ENCODE measurements around the gene CACTIN.
"Not testable (repeated sequence)": the region's sequence is repeated elsewhere in the genome, so short reads cannot be mapped to it uniquely, and the experiment has no call there.

Gene CACTIN

DNA sequence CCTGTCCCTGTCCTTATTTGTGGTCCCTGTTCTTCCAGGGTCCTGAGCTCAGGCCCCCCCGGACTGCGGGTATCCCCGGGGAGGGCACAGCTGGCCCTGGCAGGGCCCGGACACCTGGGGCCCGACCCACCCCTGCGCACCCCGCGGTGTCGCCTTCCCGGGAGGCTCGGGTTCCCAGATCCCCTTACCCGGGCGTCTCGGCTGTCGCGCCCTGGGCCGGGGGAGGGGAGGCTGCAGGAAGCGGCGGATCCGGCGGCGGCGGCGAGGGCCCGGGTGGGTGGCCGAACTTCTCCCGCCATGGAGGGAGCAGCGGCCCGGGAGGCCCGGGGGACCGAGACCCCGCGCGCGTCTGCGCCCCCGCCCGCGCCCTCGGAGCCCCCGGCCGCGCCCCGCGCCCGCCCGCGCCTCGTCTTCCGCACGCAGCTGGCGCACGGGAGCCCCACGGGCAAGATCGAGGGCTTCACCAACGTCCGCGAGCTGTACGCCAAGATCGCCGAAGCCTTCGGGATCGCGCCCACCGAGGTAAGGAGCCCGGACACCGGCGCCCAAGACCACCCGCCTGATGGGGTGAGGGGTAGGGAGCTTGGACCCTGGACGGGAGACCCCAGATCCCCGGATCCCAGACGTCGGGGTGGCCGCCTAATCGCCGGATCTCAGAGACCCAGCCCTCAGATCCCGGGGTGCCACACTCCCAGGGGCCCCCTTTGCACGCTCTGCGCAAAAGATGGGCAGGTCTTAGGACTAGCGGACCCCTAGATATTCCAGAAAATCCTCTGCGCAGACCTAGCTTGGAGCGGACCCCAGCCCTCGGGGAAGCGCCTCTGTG is 41.1 kb downstream of the CACTIN start, which contains the start of gene GIPC3:
GIPC3 (plus strand) TSS at position 178 of the 826 bp plus-strand sequence; CDS start at position 298, 120 bp downstream.
- no peak within 1 kb of the TSS for H3K9ac ChIP-seq

DNA sequence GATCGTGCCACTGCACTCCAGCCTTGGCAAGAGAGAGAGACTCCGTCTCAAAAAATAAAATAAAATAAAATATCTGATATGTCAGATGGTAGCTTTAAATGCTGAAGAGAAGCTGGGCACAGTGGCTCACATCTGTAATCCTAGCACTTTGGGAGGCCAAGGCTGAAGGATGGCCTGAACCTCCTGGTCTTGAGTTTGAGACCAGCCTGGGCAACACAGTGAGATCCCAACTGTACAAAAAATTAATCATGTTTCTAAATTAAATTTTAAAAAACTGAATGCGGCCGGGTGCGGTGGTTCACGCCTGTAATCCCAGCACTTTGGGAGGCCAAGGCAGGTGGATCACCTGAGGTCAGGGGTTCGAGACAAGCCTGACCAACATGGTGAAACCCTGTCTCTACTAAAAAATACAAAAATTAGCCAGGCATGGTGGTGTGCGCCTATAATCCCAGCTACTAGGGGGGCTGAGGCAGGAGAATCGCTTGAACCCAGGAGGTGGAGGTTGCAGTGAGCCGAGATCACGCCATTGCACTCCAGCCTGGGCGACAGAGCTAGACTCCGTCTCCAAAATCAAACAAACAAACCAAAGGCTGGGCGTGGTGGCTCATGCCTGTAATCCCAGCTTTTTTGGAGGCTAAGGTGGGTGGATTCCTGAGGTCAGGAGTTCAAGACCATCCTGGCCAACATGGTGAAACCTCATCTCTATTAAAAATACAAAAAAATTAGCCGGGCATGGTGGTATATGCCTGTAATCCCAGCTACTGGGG is 42.4 kb downstream of the CACTIN start:
- not testable (repeated sequence) for H3K27me3 ChIP-seq (ENCODE audit: control insufficient read depth, insufficient read depth, low read length); H3K4me2 ChIP-seq (ENCODE audit: low read length); H3K79me2 ChIP-seq

More for the DNA sequence above, 41.1 kb downstream of the CACTIN start, which contains the start of gene GIPC3:
- Histone ChIP-seq H3K36me3 (ENCODE audit: control insufficient read depth, insufficient read depth, low read length) (no peaks in the 10 kb centered on the region), H3K27ac (no peak within 1 kb of the TSS), H3K27me3 (ENCODE audit: control insufficient read depth, insufficient read depth, low read length) (no peaks in the 10 kb centered on the region), H3K4me3 (ENCODE audit: low read depth, low read length) (peak within 1 kb of the TSS; percentile 33), H3K4me1 (no peaks in the 10 kb centered on the region), H3K4me2 (ENCODE audit: low read length) (peak within 1 kb of the TSS; percentile 77), H2AFZ (peak within 1 kb of the TSS; percentile 46), H3K79me2 (no peaks in the 10 kb centered on the region), H3K9me3 (ENCODE audit: control insufficient read depth, low read length) (no peaks in the 10 kb centered on the region)
- TF ChIP-seq, protein P1, sequence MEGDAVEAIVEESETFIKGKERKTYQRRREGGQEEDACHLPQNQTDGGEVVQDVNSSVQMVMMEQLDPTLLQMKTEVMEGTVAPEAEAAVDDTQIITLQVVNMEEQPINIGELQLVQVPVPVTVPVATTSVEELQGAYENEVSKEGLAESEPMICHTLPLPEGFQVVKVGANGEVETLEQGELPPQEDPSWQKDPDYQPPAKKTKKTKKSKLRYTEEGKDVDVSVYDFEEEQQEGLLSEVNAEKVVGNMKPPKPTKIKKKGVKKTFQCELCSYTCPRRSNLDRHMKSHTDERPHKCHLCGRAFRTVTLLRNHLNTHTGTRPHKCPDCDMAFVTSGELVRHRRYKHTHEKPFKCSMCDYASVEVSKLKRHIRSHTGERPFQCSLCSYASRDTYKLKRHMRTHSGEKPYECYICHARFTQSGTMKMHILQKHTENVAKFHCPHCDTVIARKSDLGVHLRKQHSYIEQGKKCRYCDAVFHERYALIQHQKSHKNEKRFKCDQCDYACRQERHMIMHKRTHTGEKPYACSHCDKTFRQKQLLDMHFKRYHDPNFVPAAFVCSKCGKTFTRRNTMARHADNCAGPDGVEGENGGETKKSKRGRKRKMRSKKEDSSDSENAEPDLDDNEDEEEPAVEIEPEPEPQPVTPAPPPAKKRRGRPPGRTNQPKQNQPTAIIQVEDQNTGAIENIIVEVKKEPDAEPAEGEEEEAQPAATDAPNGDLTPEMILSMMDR (IDR thresholded peaks at IDR 0.05) = no peak

DNA sequence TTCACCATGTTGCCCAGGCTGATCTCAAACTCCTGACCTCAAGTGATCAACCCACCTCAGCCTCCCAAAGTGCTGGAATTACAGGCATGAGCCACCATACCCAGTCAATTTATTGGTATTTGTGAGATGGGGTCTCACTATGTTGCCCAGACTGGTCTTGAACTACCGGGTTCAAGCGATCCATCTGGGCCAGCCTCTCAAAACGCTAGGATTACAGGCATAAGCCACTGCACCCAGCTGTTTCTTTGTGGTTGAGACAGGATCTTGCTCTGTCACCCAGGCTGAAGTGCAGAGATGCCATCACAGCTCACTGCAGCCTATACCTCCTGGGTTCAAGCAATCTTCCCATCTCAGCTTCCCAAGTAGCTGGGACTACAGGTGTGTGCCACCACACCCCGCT is 44.8 kb downstream of the CACTIN start:
- not testable (repeated sequence) for H3K4me1 ChIP-seq; H3K4me3 ChIP-seq (ENCODE audit: low read depth, low read length); H3K36me3 ChIP-seq (ENCODE audit: control insufficient read depth, insufficient read depth, low read length); H3K9ac ChIP-seq; H3K27ac ChIP-seq; H3K9me3 ChIP-seq (ENCODE audit: control insufficient read depth, low read length); H3K27me3 ChIP-seq (ENCODE audit: control insufficient read depth, insufficient read depth, low read length); H3K79me2 ChIP-seq; H3K4me2 ChIP-seq (ENCODE audit: low read length); H2AFZ ChIP-seq

More for the DNA sequence above, 42.4 kb downstream of the CACTIN start:
- not testable (repeated sequence) for H2AFZ ChIP-seq; H3K27ac ChIP-seq; H3K9me3 ChIP-seq (ENCODE audit: control insufficient read depth, low read length); H3K4me1 ChIP-seq; H3K36me3 ChIP-seq (ENCODE audit: control insufficient read depth, insufficient read depth, low read length); H3K4me3 ChIP-seq (ENCODE audit: low read depth, low read length); H3K9ac ChIP-seq

DNA sequence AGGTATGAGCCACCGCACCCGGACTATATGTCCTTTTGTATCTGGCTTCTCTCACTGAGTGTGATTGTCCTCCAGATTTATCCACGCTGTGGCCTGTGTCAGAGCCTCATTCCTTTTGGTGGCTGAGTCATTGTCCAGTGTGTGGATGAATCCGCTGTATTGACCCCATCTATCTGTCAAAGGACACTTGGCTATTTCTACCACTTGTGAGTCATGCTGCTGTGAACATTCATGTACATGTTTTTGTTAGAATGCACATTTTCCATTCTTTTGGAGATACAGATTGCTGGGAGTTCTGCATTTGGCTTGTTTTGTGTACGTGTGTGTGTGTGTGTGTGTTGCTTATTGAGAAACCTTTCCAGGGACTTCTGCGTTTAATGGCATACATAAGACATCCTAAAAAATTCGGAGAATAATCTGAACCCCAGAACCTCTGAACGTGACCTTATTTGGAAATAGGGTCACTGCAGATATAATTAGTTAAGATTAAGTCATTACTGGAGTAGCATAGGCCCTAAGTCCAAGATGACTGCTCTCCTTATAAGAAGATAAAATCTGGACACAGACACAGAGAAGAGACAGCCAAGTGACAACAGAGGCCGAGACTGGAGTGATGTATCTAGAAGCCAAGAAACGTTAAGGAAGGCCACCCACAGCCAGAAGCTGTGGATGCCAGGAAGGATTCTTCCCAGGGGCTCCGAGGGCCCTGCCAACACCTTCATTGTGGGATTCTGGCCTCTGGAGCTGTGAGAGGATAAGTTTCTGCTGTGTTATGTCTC is 46.2 kb downstream of the CACTIN start:
- H3K4me1 ChIP-seq = no peaks in the 10 kb centered on the region
- H3K4me2 ChIP-seq (ENCODE audit: low read length) = no peak overlapping the region
- H3K27ac ChIP-seq = no peak overlapping the region
- TF ChIP-seq, protein P1 (IDR thresholded peaks at IDR 0.05) = no peak
- no peaks in the 10 kb centered on the region for H3K36me3 ChIP-seq (ENCODE audit: control insufficient read depth, insufficient read depth, low read length)
- H2AFZ ChIP-seq = no peak overlapping the region
- H3K4me3 ChIP-seq (ENCODE audit: low read depth, low read length) = no peak overlapping the region
- H3K79me2 ChIP-seq = no peaks in the 10 kb centered on the region
- H3K27me3 ChIP-seq (ENCODE audit: control insufficient read depth, insufficient read depth, low read length) = no peaks in the 10 kb centered on the region
- H3K9ac ChIP-seq = no peak overlapping the region
- H3K9me3 ChIP-seq (ENCODE audit: control insufficient read depth, low read length) = no peaks in the 10 kb centered on the region

DNA sequence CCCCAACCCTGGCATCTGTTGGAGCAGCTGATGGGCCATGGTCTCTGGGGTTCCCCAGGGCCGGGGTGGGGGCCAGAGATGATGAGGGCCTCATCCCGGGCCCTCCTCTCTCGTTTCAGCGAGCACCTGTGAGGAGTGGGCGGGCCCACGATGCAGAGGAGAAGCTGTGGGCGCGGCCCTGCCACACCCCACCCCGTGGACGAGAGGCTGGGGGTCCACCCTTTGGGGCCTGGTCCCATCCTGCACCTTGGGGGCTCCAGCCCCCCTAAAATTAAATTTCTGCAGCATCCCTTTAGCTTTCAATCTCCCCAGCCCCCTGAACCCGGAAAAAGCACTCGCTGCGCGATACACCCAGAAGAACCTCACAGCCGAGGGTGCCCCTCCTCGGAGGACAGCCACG is 48.2 kb downstream of the CACTIN start:
- Histone ChIP-seq H3K36me3 (ENCODE audit: control insufficient read depth, insufficient read depth, low read length) (no peaks in the 10 kb centered on the region), H3K4me2 (ENCODE audit: low read length) (no peak overlapping the region), H3K4me1 (no peaks in the 10 kb centered on the region), H3K27me3 (ENCODE audit: control insufficient read depth, insufficient read depth, low read length) (no peaks in the 10 kb centered on the region), H3K4me3 (ENCODE audit: low read depth, low read length) (no peak overlapping the region), H3K27ac (no peak overlapping the region), H3K79me2 (no peaks in the 10 kb centered on the region), H2AFZ (no peak overlapping the region), H3K9ac (no peak overlapping the region), H3K9me3 (ENCODE audit: control insufficient read depth, low read length) (no peaks in the 10 kb centered on the region)
- TF ChIP-seq, protein P1 (IDR thresholded peaks at IDR 0.05) = no peak

Measured in parathyroid adenoma (tissue), 2 donors.